ENCODE results near the gene COL4A4. TPM values are rescaled to one million over a fixed set of nuclear protein-coding genes. Genes with fewer than 3 reads are reported as not detected.

The COL4A4 gene
- total and polyA plus RNA-seq, 2 of the 13 experiments (the other 11 are each of a cell fraction or from before 2014, with no cell fraction given), result not detected

GRCh38 chr2:227103583-227103982 lies 60.4 kb downstream of the COL4A4 start:
- Histone ChIP-seq H3K79me2 (ENCODE audit: insufficient read depth, low read length) (no peaks in the 10 kb centered on the region), H3K36me3 (replicated peaks in 1 of 2; ENCODE audit: control insufficient read depth in 1 of 2, insufficient read depth in 2 of 2, low read length in 2 of 2) (no peaks in the 10 kb centered on the region), H3K27ac (ENCODE audit: extremely low read length, insufficient read depth, low read length) (no peak overlapping the region), H3K27me3 (ENCODE audit: control insufficient read depth in 1 of 2, insufficient read depth in 2 of 2, low read length in 2 of 2) (0 out of 5 replicates have a peak, but pooled peaks cover 0 to 2% of the 10 kb centered on the region in 2 experiments), H3K4me3 (replicated peaks in 1 of 3; ENCODE audit: insufficient read depth in 1 of 3, low read depth in 2 of 3, low read length in 3 of 3) (no peak overlapping the region), H4K20me1 (ENCODE audit: insufficient read depth, low read length) (no peaks in the 10 kb centered on the region), H3K9me3 (ENCODE audit: low read length) (no peaks in the 10 kb centered on the region), H3K9ac (ENCODE audit: insufficient read depth, low read depth, low read length) (no peak overlapping the region), H3K4me2 (ENCODE audit: low read depth, low read length) (no peak overlapping the region), H2AFZ (ENCODE audit: low read length) (no peak overlapping the region), H3K4me1 (ENCODE audit: insufficient read depth, low read length) (no peaks in the 10 kb centered on the region)
- ChIA-PET POLR2A (no interaction called here), CTCF (ENCODE audit: low intra/inter-chr PET ratio, low total read pairs) (no interaction called here)
- in situ Hi-C loops (cut with HindIII; ENCODE audit: extremely low pct_ligation_motif_present, low pct_unique_long_range_greater_than_20kb) (loop anchor here (10.0 kb wide), 1 partner anchor 299 kb away; no protein-coding TSS in a partner anchor), intact Hi-C loops (cut with micrococcal nuclease; ENCODE audit: unreplicated experiment) (no loop called here)
- no peak for TF ChIP-seq PRMT3 (CRISPR knock-in tag; IDR thresholded peaks at IDR 0.05; ENCODE audit: borderline replicate concordance, low read depth)
- no peak for TF ChIP-seq ZBTB7B (CRISPR knock-in tag; IDR thresholded peaks at IDR 0.05)
- TF ChIP-seq ZNF407 (CRISPR knock-in tag; IDR thresholded peaks at IDR 0.05; ENCODE audit: not compliant biosample characterization), result no peak
- TF ChIP-seq KMT2B (CRISPR knock-in tag; IDR thresholded peaks at IDR 0.05), result no peak
- no peak for TF ChIP-seq ZBTB46 (CRISPR knock-in tag; IDR thresholded peaks at IDR 0.05; ENCODE audit: borderline replicate concordance)
- TF ChIP-seq ZNF687 (CRISPR knock-in tag; IDR thresholded peaks at IDR 0.05), result no peak
- TF ChIP-seq ZNF460 (CRISPR knock-in tag; IDR thresholded peaks at IDR 0.05; ENCODE audit: borderline replicate concordance), result no peak
- TF ChIP-seq NONO (IDR thresholded peaks at IDR 0.05), result no peak
- no peak for TF ChIP-seq NONO (CRISPR knock-in tag; conservative IDR thresholded peaks at IDR 0.05)
- WGBS (ENCODE audit: low lambda C conversion rate), result 54% methylated on average over 5 of the region's 5 CpGs
- no peak for ATAC-seq
- BruUV-seq (replicated peaks), result no TSS peak
- FAIRE-seq, result no peak
- DNase-seq (ENCODE audit: low spot score), result no peak

Measured in HepG2 (cell line).